Liver (tissue), 9 donors: Measurements from ENCODE around the gene BGN. TPM values are rescaled to one million over a fixed set of nuclear protein-coding genes. Genes with fewer than 3 reads are reported as not detected.

Experiments used
- DNase-seq: peaks from one replicate; pipeline ENCODE4 v3.0.0-alpha.2; 2017; ENCODE audit warnings: low spot score
- H3K27ac ChIP-seq, 2 donors: one replicate each; pipeline ENCODE4 v1.7.0; 2013; ENCODE audit warnings: inconsistent platforms in 2 of 2, low read length in 2 of 2, control low read depth in 1 of 2, low read depth in 1 of 2, mild to moderate bottlenecking in 1 of 2
- H3K27me3 ChIP-seq, 4 donors: one replicate each; pipeline versions ENCODE4 v1.6.1 to v1.7.0; 2013; ENCODE audit warnings: low read length in 3 of 4, inconsistent platforms in 1 of 4, mild to moderate bottlenecking in 1 of 4, moderate library complexity in 1 of 4; ENCODE audit not compliant: control insufficient read depth in 4 of 4, insufficient read depth in 4 of 4
- H3K36me3 ChIP-seq, 4 donors: one replicate each; pipeline versions ENCODE4 v1.6.1 to v1.7.0; 2013; ENCODE audit warnings: low read length in 3 of 4, mild to moderate bottlenecking in 3 of 4, low read depth in 1 of 4, moderate library complexity in 1 of 4; ENCODE audit not compliant: control insufficient read depth in 4 of 4, insufficient read depth in 3 of 4
- H3K4me1 ChIP-seq, 4 donors: one replicate each; pipeline versions ENCODE4 v1.6.1 to v1.7.0; 2013; ENCODE audit warnings: low read length in 3 of 4, mild to moderate bottlenecking in 3 of 4, moderate library complexity in 1 of 4; ENCODE audit not compliant: control insufficient read depth in 4 of 4, insufficient read depth in 4 of 4
- H3K4me3 ChIP-seq, 3 donors: one replicate each; pipeline versions ENCODE4 v1.6.1 to v1.7.0; 2013; ENCODE audit warnings: low read length in 3 of 3, control low read depth in 1 of 3, low read depth in 1 of 3, mild to moderate bottlenecking in 1 of 3
- H3K9ac ChIP-seq, 2 donors: one replicate each; pipeline ENCODE4 v1.7.0; 2013; ENCODE audit warnings: low read length in 2 of 2, mild to moderate bottlenecking in 2 of 2, moderate library complexity in 2 of 2, control low read depth in 1 of 2, low read depth in 1 of 2
- H3K9me3 ChIP-seq, 4 donors: one replicate each; pipeline versions ENCODE4 v1.6.1 to v1.7.0; 2013; ENCODE audit warnings: low read length in 3 of 4; ENCODE audit not compliant: control insufficient read depth in 4 of 4
- FOXA1 ChIP-seq: IDR thresholded peaks from 2 replicates; pipeline ENCODE4 v1.6.1; 2016; ENCODE audit warnings: antibody characterized with exemption
- FOXA2 ChIP-seq: IDR thresholded peaks from 2 replicates; pipeline ENCODE4 v1.6.1; 2016; ENCODE audit warnings: antibody characterized with exemption
- GABPA ChIP-seq, 2 donors: IDR thresholded peaks in 1 of 2; conservative IDR thresholded peaks in 1 of 2; 2 replicates each; pipeline ENCODE4 v1.6.1; 2016; ENCODE audit warnings: antibody characterized with exemption in 2 of 2, mild to moderate bottlenecking in 1 of 2, moderate library complexity in 1 of 2
- HNF4A ChIP-seq, 2 donors: conservative IDR thresholded peaks; 2 replicates each; pipeline ENCODE4 v1.6.1; 2016; ENCODE audit warnings: antibody characterized with exemption in 2 of 2, mild to moderate bottlenecking in 2 of 2
- HNF4G ChIP-seq: IDR thresholded peaks from 2 replicates; pipeline ENCODE4 v1.6.1; 2016; ENCODE audit warnings: antibody characterized with exemption
- JUND ChIP-seq, 2 donors: IDR thresholded peaks; 2 replicates each; pipeline ENCODE4 v1.6.1; 2016; ENCODE audit warnings: antibody characterized with exemption in 2 of 2
- NR2F2 ChIP-seq: IDR thresholded peaks from 2 replicates; pipeline ENCODE4 v1.6.1; 2016; ENCODE audit warnings: antibody characterized with exemption
- RXRA ChIP-seq, 2 donors: IDR thresholded peaks; 2 replicates each; pipeline ENCODE4 v1.6.1; 2017 to 2018; ENCODE audit warnings: antibody characterized with exemption in 2 of 2, mild to moderate bottlenecking in 1 of 2
- SP1 ChIP-seq: IDR thresholded peaks from 2 replicates; pipeline ENCODE4 v1.6.1; 2018; ENCODE audit warnings: antibody characterized with exemption, mild to moderate bottlenecking
- TAF1 ChIP-seq: conservative IDR thresholded peaks from 2 replicates; pipeline ENCODE4 v1.6.1; 2016; ENCODE audit warnings: antibody characterized with exemption, mild to moderate bottlenecking
- YY1 ChIP-seq: IDR thresholded peaks from 2 replicates; pipeline ENCODE4 v1.6.1; 2016; ENCODE audit warnings: antibody characterized with exemption, mild to moderate bottlenecking
- WGBS: extraction: QIAGEN DNeasy Blood & Tissue Kit; methylation state at CpG from one replicate; pipeline ENCODE4 v1.1.7; 2013; 5-methylcytosine and 5-hydroxymethylcytosine counted together
- polyA plus RNA-seq, 2 donors: library from polyadenylated mRNA; stranded (reverse) in 1 of 2; unstranded in 1 of 2; fragments of 200-250 nt in 1 of 2; fragments of >200 nt in 1 of 2; fragmentation: Nextera tagmentation in 1 of 2; extraction: Ambion mirVana in 1 of 2; gene quantifications; one replicate each; pipeline versions ENCODE4 v1.2.1 to v1.2.3, GENCODE V29; 2013 to 2015
- total RNA-seq, 2 donors: library from RNA; depleted of rRNA; stranded (reverse); fragments of >200 nt; gene quantifications; one replicate each; pipeline ENCODE4 v1.2.3, GENCODE V29; 2014
- TF ChIP-seq, protein P1 (sequence below): fragments of 150-350 bp; IDR thresholded peaks from 2 replicates; pipeline ENCODE4 v1.5.1; 2017; ENCODE audit warnings: improper control_type of control experiment, low read depth, low read length; ENCODE audit not compliant: missing input control
- TF ChIP-seq, protein P2 (sequence below): IDR thresholded peaks from 2 replicates; pipeline ENCODE4 v1.6.1; 2016; ENCODE audit warnings: antibody characterized with exemption, mild to moderate bottlenecking
- TF ChIP-seq, protein P3 (sequence below): IDR thresholded peaks from 2 replicates; pipeline ENCODE4 v1.6.1; 2016; ENCODE audit warnings: antibody characterized with exemption
- TF ChIP-seq, protein P4 (sequence below): IDR thresholded peaks from 2 replicates; pipeline ENCODE4 v1.6.1; 2016; ENCODE audit warnings: antibody characterized with exemption
- TF ChIP-seq, protein P5 (sequence below): IDR thresholded peaks from 2 replicates; pipeline ENCODE4 v1.6.1; 2016; ENCODE audit warnings: antibody characterized with exemption
- donor health status: healthy.
- donor health status: healthy.
- donor health status: healthy.
- donor health status: healthy.
- donor health status: healthy.

Gene BGN
- total and polyA plus RNA-seq, 4 donors = 11.7 to 131 (median 44.8) TPM

DNA sequence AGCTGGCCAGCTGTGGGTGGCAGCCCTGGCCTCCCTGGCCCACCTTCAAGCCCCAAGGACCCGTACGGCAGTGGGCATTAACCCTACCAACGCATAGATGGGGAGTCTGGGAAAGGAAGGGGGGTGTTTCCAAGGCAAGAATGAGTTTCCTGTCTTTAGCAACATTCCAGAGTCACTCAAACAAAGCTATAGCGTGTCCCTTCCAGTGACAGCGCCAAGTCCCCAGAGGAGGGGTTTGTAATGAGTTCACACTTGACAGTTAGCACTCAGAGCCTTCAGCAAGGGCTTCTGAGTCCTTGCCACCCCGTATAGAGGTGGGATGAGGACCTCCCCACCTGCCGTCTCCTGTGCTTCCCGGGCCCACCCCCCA lies 1.8 kb downstream of the BGN start:
- H3K9me3 ChIP-seq = no peaks in the 10 kb centered on the region
- no peak overlapping the region for H3K9ac ChIP-seq
- no peak for DNase-seq
- no peaks in the 10 kb centered on the region for H3K36me3 ChIP-seq
- H3K4me1 ChIP-seq = peaks cover 0 to 6% (median 0%) of the 10 kb centered on the region in 4 donors
- WGBS = 60% methylated on average over 7 of the region's 8 CpGs
- H3K4me3 ChIP-seq = peak overlapping the region in 1 of 3 donors; percentile 19
- H3K27ac ChIP-seq = no peak overlapping the region
- no peaks in the 10 kb centered on the region for H3K27me3 ChIP-seq
- TF ChIP-seq, protein P1, sequence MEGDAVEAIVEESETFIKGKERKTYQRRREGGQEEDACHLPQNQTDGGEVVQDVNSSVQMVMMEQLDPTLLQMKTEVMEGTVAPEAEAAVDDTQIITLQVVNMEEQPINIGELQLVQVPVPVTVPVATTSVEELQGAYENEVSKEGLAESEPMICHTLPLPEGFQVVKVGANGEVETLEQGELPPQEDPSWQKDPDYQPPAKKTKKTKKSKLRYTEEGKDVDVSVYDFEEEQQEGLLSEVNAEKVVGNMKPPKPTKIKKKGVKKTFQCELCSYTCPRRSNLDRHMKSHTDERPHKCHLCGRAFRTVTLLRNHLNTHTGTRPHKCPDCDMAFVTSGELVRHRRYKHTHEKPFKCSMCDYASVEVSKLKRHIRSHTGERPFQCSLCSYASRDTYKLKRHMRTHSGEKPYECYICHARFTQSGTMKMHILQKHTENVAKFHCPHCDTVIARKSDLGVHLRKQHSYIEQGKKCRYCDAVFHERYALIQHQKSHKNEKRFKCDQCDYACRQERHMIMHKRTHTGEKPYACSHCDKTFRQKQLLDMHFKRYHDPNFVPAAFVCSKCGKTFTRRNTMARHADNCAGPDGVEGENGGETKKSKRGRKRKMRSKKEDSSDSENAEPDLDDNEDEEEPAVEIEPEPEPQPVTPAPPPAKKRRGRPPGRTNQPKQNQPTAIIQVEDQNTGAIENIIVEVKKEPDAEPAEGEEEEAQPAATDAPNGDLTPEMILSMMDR = no peak
- TF ChIP-seq FOXA1 (no peak), YY1 (no peak), SP1 (no peak), HNF4A (conservative IDR thresholded peaks at IDR 0.05) (no peak), FOXA2 (no peak), NR2F2 (no peak), TAF1 (no peak), HNF4G (no peak)
- TF ChIP-seq, protein P2, sequence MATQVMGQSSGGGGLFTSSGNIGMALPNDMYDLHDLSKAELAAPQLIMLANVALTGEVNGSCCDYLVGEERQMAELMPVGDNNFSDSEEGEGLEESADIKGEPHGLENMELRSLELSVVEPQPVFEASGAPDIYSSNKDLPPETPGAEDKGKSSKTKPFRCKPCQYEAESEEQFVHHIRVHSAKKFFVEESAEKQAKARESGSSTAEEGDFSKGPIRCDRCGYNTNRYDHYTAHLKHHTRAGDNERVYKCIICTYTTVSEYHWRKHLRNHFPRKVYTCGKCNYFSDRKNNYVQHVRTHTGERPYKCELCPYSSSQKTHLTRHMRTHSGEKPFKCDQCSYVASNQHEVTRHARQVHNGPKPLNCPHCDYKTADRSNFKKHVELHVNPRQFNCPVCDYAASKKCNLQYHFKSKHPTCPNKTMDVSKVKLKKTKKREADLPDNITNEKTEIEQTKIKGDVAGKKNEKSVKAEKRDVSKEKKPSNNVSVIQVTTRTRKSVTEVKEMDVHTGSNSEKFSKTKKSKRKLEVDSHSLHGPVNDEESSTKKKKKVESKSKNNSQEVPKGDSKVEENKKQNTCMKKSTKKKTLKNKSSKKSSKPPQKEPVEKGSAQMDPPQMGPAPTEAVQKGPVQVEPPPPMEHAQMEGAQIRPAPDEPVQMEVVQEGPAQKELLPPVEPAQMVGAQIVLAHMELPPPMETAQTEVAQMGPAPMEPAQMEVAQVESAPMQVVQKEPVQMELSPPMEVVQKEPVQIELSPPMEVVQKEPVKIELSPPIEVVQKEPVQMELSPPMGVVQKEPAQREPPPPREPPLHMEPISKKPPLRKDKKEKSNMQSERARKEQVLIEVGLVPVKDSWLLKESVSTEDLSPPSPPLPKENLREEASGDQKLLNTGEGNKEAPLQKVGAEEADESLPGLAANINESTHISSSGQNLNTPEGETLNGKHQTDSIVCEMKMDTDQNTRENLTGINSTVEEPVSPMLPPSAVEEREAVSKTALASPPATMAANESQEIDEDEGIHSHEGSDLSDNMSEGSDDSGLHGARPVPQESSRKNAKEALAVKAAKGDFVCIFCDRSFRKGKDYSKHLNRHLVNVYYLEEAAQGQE = no peak
- TF ChIP-seq, protein P3, sequence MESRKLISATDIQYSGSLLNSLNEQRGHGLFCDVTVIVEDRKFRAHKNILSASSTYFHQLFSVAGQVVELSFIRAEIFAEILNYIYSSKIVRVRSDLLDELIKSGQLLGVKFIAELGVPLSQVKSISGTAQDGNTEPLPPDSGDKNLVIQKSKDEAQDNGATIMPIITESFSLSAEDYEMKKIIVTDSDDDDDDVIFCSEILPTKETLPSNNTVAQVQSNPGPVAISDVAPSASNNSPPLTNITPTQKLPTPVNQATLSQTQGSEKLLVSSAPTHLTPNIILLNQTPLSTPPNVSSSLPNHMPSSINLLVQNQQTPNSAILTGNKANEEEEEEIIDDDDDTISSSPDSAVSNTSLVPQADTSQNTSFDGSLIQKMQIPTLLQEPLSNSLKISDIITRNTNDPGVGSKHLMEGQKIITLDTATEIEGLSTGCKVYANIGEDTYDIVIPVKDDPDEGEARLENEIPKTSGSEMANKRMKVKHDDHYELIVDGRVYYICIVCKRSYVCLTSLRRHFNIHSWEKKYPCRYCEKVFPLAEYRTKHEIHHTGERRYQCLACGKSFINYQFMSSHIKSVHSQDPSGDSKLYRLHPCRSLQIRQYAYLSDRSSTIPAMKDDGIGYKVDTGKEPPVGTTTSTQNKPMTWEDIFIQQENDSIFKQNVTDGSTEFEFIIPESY = no peak

DNA sequence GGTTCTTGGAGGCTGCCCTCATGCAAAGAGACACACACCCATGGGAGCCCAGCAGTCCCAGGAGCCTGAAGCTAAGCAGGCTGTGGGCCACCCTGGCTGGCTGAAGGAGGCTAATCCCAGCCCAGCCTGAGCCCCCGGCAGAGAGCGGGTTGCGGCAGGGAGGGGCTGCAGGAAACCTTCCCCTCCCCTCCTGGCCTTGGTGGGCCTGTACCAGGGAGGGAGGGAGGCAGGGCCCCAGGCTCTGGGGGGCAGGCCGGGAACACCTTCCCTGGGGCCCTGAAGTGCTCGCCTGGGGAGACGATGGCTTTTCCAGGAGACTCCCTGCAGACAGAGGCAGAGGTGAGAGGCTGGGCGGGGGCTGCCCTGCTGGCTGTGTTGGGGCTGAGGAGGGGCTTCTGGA lies 3.7 kb downstream of the BGN start:
- H3K27ac ChIP-seq = no peak overlapping the region
- H3K4me3 ChIP-seq = no peak overlapping the region
- TF ChIP-seq TAF1 (no peak), JUND (IDR thresholded peaks at IDR 0.05) (no peak), SP1 (no peak), GABPA (IDR thresholded peaks at IDR 0.05 in 1 of 2, conservative IDR thresholded peaks at IDR 0.05 in 1 of 2) (no peak), FOXA2 (no peak), RXRA (IDR thresholded peaks at IDR 0.05) (no peak), FOXA1 (no peak)
- TF ChIP-seq, protein P4, sequence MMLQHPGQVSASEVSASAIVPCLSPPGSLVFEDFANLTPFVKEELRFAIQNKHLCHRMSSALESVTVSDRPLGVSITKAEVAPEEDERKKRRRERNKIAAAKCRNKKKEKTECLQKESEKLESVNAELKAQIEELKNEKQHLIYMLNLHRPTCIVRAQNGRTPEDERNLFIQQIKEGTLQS = no peak
- TF ChIP-seq, protein P3 = no peak
- TF ChIP-seq, protein P2 = no peak
- TF ChIP-seq, protein P5, sequence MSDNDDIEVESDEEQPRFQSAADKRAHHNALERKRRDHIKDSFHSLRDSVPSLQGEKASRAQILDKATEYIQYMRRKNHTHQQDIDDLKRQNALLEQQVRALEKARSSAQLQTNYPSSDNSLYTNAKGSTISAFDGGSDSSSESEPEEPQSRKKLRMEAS = no peak
- TF ChIP-seq, protein P1 = no peak

More for the DNA sequence above, 3.7 kb downstream of the BGN start:
- 85% methylated on average over 7 of the region's 7 CpGs for WGBS
- DNase-seq = no peak
- no peak overlapping the region for H3K9ac ChIP-seq
- no peaks in the 10 kb centered on the region for H3K9me3 ChIP-seq
- H3K4me1 ChIP-seq = no peaks in the 10 kb centered on the region
- H3K36me3 ChIP-seq = no peaks in the 10 kb centered on the region
- H3K27me3 ChIP-seq = no peaks in the 10 kb centered on the region
